Rectal smooth muscle tissue (tissue), 1 donor: ENCODE data around the gene USP17L30.
"Not testable (repeated sequence)": the region's sequence is repeated elsewhere in the genome, so short reads cannot be mapped to it uniquely, and the experiment has no call there.

Experiments
- H3K27ac ChIP-seq: one replicate; pipeline ENCODE4 v1.7.0; 2013; ENCODE audit warnings: low read depth, low read length, inconsistent platforms
- H3K27me3 ChIP-seq: one replicate; pipeline ENCODE4 v1.7.0; 2013; ENCODE audit warnings: low read length; ENCODE audit not compliant: control insufficient read depth, insufficient read depth
- H3K36me3 ChIP-seq: one replicate; pipeline ENCODE4 v1.7.0; 2013; ENCODE audit warnings: low read length; ENCODE audit not compliant: control insufficient read depth, insufficient read depth
- H3K4me1 ChIP-seq: one replicate; pipeline ENCODE4 v1.7.0; 2013; ENCODE audit warnings: low read length; ENCODE audit not compliant: control insufficient read depth, insufficient read depth
- H3K4me3 ChIP-seq: one replicate; pipeline ENCODE4 v1.7.0; 2013; ENCODE audit warnings: low read length
- H3K9ac ChIP-seq: one replicate; pipeline ENCODE4 v1.7.0; 2013; ENCODE audit warnings: low read length

Gene USP17L30

DNA sequence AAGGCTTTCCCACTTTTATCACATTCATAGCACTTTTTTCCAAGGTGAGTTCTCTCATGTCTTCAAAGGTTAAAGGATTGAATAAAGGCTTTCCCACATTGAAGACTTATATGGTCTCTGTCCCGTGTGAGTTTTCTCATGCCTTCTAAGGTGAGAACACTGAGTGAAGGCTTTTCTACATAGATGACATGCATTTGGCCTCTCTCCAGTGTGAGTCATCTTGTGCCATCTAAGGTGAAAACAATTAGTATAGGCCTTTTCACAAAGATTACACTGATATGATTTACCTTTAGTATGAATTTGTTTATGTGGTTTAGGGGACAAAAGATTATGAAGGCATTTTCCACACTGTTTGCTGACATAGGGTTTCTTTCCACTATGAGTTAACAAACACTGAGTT is 21.2 kb downstream of the USP17L30 start:
- Histone ChIP-seq H3K9ac (no peak overlapping the region), H3K4me1 (no peaks in the 10 kb centered on the region), H3K27ac (no peak overlapping the region), H3K27me3 (no peaks in the 10 kb centered on the region), H3K4me3 (no peak overlapping the region), H3K36me3 (no peaks in the 10 kb centered on the region)

DNA sequence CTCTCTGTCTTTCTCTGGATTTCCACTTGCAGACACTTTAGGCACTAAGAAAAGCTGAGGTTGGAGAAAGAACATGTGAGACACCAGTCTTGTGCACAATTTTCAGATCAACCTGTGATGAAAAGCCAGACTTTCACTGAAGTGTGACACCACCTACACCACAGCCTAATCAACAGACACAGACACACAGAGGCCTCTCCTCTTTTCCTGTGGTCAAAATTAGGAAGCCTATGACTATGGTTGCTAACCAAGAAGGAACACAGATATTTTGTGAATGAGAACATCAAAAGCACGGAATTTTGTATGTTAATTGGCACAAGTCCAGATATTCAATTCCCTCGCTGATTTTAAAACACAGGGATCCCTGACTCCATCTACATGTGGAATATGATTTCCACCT is 26.1 kb downstream of the USP17L30 start:
- H3K36me3 ChIP-seq, H3K4me1 ChIP-seq, H3K4me3 ChIP-seq, H3K27ac ChIP-seq, H3K27me3 ChIP-seq, H3K9ac ChIP-seq: not testable (repeated sequence)

DNA sequence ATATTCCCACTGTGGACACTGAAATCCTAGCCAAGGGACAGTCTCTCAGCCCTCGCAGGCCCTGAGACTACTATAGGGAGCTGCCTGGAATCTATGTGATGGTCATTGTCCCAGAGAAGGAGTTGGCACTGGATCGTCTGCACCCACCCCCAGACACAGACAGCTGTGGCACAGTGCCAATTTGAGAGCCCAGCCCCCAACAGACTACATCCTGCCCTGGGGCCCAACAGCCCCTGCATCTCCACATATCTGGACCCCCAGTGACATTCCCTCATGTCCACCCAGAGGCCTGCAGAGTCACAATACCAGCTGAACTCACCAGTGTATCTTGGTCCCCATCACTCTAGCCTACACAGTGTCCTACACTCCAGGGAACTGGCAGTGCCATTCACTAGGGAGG is 42.8 kb downstream of the USP17L30 start:
- H3K27me3 ChIP-seq, H3K36me3 ChIP-seq, H3K9ac ChIP-seq, H3K4me3 ChIP-seq, H3K27ac ChIP-seq, H3K4me1 ChIP-seq: not testable (repeated sequence)

DNA sequence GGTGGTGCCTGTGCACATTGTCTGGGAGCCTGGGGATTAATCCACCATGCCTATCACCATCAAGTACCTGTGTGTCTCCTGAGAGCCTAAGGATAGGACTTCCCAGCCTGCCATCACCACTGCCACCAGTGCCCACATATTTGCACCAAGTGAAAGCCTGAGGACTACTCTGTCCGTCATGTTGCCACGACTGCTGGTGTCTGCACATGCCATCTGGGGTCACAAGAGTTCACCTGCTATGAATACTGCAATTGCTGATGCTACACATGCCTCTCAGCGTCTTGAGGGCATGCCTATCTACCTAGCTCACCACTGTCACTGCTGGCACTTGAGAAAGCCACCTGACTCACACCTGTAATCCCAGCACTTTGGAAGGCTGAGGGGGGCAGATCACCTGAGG is 43.6 kb downstream of the USP17L30 start:
- H3K9ac ChIP-seq, H3K4me3 ChIP-seq, H3K4me1 ChIP-seq, H3K27ac ChIP-seq, H3K36me3 ChIP-seq, H3K27me3 ChIP-seq: not testable (repeated sequence)

DNA sequence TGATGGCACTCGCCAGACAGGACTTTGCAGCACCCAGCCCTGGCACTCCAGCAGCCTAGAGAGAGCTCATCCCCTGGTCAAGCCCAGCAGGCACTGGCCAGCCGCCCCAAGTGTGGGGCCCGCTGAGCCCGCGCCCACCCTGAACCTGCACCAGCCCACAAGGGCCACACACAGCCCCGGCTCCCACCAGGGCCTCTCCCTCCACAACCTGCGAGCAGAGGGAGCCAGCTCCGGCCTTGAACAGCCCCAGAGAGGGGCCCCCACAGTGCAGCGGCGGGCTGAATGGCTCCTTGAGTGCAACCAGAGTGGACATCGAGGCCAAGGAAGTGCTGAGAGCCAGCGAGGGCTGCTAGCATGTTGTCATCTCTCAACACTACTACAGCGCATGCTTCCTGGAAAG is 46.9 kb downstream of the USP17L30 start:
- H3K27me3 ChIP-seq: no peaks in the 10 kb centered on the region
- H3K4me1 ChIP-seq: no peaks in the 10 kb centered on the region
- H3K36me3 ChIP-seq: no peaks in the 10 kb centered on the region
- no peak overlapping the region for H3K27ac ChIP-seq
- no peak overlapping the region for H3K9ac ChIP-seq
- no peak overlapping the region for H3K4me3 ChIP-seq
